ENCODE measurements around the gene DNAI1.
"Not testable (repeated sequence)": the region's sequence is repeated elsewhere in the genome, so short reads cannot be mapped to it uniquely, and the experiment has no call there.

Gene DNAI1

GRCh38 chr9:34451135-34451534, 7.5 kb upstream of the DNAI1 start:
- no peak for DNase-seq (ENCODE audit: low read depth)

- no peak for DNase-seq (ENCODE audit: low read depth)
Measured at GRCh38 chr9:34451545-34451944, 7.1 kb upstream of the DNAI1 start.

- no peak for DNase-seq (ENCODE audit: low read depth)
Measured at GRCh38 chr9:34452568-34452967, 6.0 kb upstream of the DNAI1 start.

- peak; percentile 83 for DNase-seq (ENCODE audit: low read depth)
Measured at GRCh38 chr9:34454571-34455065, 4.0 kb upstream of the DNAI1 start.

- DNase-seq (ENCODE audit: low read depth) = no peak
Measured at GRCh38 chr9:34456151-34456550, 2.5 kb upstream of the DNAI1 start.

GRCh38 chr9:34456746-34457145, 1.9 kb upstream of the DNAI1 start:
- no peak for DNase-seq (ENCODE audit: low read depth)

- DNase-seq (ENCODE audit: low read depth) = peak; percentile 56
Measured at GRCh38 chr9:34457266-34458012, 1.2 kb upstream of the DNAI1 start.

- DNase-seq (ENCODE audit: low read depth) = no peak
Measured at GRCh38 chr9:34458959-34459340, 345 bp downstream of the DNAI1 start.

- DNase-seq (ENCODE audit: low read depth) = no peak
Measured at GRCh38 chr9:34459356-34459755, 751 bp downstream of the DNAI1 start.

GRCh38 chr9:34459941-34460340, 1.3 kb downstream of the DNAI1 start:
- no peak for DNase-seq (ENCODE audit: low read depth)

- DNase-seq (ENCODE audit: low read depth) = peak; percentile 80
Measured at GRCh38 chr9:34463098-34463900, 4.7 kb downstream of the DNAI1 start.

GRCh38 chr9:34463901-34464232, 5.3 kb downstream of the DNAI1 start:
- no peak for DNase-seq (ENCODE audit: low read depth)

GRCh38 chr9:34464571-34464970, 6.0 kb downstream of the DNAI1 start:
- no peak for DNase-seq (ENCODE audit: low read depth)

GRCh38 chr9:34465468-34465867, 6.9 kb downstream of the DNAI1 start:
- DNase-seq (ENCODE audit: low read depth) = no peak

- DNase-seq (ENCODE audit: low read depth) = no peak
Measured at GRCh38 chr9:34475097-34475496, 16.5 kb downstream of the DNAI1 start.

- DNase-seq (ENCODE audit: low read depth) = no peak
Measured at GRCh38 chr9:34477541-34477940, 18.9 kb downstream of the DNAI1 start.

- no peak for DNase-seq (ENCODE audit: low read depth)
Measured at GRCh38 chr9:34479431-34479866, 20.8 kb downstream of the DNAI1 start.

- DNase-seq (ENCODE audit: low read depth) = not testable (repeated sequence)
Measured at GRCh38 chr9:34481620-34482019, 23.0 kb downstream of the DNAI1 start.

- not testable (repeated sequence) for DNase-seq (ENCODE audit: low read depth)
Measured at GRCh38 chr9:34482746-34483145, 24.1 kb downstream of the DNAI1 start.

GRCh38 chr9:34484678-34485077, 26.1 kb downstream of the DNAI1 start:
- DNase-seq (ENCODE audit: low read depth) = no peak

GRCh38 chr9:34485822-34486221, 27.2 kb downstream of the DNAI1 start:
- DNase-seq (ENCODE audit: low read depth) = no peak

- no peak for DNase-seq (ENCODE audit: low read depth)
Measured at GRCh38 chr9:34486572-34486971, 28.0 kb downstream of the DNAI1 start.

- DNase-seq (ENCODE audit: low read depth) = no peak
Measured at GRCh38 chr9:34490360-34490759, 31.8 kb downstream of the DNAI1 start.

Data from stromal cell of bone marrow (primary cell).